NCI-H146 treated with DMSO at 0.1 percent for 48 hours (cell line): ENCODE measurements around the gene PTPRS.
"Not testable (repeated sequence)": the region's sequence is repeated elsewhere in the genome, so short reads cannot be mapped to it uniquely, and the experiment has no call there.

Source experiments
- DNase-seq: peaks from one replicate; lab custom pipeline; 2025; ENCODE audit not compliant: unreplicated experiment; lab: John Stamatoyannopoulos, UW

Gene PTPRS

DNA sequence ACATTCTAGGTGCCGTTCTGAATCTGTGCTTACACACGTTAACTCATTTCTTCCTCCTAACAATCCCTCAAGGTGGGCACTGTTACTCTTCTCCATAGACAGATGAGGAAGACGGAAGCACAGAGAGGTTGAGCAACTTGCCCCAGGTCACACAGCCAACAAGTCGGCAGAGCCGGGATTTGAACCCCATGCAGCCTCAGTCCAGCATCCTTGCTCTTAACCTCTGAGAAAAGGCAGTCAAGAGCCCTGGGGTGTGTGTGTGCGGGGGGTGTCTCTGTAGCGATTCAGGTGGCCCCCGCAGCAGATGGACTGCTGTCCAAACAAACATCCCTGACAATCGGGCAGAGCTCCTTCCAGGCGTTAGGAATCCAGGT, 6.3 kb downstream of the PTPRS start:
- no peak for DNase-seq

GRCh38 chr19:5333581-5334365, 6.8 kb downstream of the PTPRS start:
- no peak for DNase-seq

DNA sequence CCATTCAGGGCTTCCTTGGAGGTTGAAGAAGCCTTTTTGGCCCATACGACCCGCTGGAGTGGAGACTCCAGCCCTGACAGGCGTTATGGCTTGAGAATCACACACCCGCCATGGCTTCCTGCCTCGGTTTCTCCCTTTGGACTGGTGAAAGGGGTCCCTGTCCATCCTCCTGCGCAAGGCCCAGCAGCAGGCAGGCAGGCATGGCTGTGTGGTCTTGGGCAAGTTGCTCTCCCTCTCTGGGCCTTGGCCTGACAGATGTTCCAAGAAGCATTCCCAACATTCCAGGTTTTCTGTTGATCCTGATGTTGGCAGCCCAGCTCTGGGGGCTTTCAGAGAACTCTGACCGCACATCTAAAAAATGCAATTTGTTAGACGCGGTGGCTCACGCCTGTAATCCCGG, 8.1 kb downstream of the PTPRS start:
- no peak for DNase-seq

- DNase-seq: no peak
Measured at GRCh38 chr19:5331790-5332189, 8.8 kb downstream of the PTPRS start.

- no peak for DNase-seq
Measured at GRCh38 chr19:5330307-5330720, 10.3 kb downstream of the PTPRS start.

GRCh38 chr19:5329141-5329540, 11.5 kb downstream of the PTPRS start:
- no peak for DNase-seq

GRCh38 chr19:5328407-5328806, 12.2 kb downstream of the PTPRS start:
- not testable (repeated sequence) for DNase-seq

DNA sequence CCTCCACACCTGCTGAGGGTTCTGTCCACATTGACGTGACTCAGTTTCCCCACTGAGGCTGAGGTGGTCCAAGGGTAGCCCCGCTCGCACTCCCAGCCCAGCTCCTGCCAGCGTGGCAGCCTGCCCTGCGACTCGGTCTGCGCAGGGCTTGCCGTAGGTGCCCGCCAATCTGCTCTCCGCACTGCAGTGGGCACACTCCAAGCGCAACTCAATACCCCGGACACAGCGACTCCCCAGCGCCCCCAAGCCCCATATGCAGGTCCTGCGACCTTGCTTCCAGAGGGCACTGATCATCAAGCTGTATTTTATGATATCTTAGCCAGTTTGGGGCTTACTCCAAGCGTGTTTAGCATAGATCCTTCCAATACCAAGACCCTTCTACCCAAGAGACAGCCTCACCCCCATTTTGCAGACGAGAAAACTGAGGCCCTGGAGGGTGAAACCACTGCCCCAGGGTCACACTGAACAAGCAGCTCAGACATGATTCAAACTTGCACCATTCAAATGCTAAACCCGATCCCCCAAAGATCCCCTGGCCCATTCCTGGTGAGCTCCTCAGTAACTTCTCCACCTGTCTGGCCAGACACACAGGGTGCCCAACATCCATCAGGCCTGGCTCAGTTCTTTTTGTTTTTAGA, 13.5 kb downstream of the PTPRS start:
- DNase-seq: no peak

DNA sequence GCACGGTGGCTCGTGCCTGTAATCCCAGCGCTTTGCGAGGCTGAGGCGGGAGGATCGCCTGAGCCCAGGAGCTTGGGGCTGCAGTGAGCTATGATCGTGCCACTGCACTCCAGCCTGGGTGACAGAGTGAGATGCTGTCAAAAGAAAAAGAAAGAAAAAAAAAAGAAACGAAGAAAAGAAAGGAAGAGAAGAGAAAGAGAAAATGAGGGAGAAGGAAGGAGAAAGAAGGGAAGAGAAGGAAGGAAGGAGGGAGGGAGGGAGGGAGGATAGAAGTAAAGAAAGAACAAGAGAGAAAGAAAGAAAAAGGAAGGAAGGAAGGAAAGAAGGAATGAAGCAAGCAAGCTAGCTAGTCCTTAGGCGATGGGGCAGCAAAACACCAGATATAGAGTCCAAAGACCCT, 14.1 kb downstream of the PTPRS start:
- DNase-seq: no peak

DNA sequence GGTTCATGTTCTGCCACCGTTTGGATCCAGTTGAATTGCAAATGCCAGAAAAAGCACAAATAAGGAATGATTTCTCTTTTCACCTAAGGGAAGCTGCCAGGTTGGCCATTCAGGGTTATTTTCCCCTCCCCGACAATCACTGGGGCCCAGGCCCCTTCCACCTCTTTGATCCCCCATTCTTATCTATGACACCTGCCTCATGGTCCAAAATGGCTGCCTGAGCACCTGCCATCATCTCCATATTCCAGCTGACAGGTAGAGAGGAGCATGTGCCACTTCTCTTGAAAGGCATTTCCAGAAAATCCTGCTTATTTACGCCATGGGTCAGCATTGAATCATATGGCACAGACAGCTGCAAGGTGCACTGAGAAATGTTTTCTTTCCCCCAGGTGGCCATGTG, 15.7 kb downstream of the PTPRS start:
- DNase-seq: no peak

- no peak for DNase-seq
Measured at GRCh38 chr19:5323475-5323811, 17.2 kb downstream of the PTPRS start.

GRCh38 chr19:5321851-5322681, 18.5 kb downstream of the PTPRS start:
- DNase-seq: no peak

DNA sequence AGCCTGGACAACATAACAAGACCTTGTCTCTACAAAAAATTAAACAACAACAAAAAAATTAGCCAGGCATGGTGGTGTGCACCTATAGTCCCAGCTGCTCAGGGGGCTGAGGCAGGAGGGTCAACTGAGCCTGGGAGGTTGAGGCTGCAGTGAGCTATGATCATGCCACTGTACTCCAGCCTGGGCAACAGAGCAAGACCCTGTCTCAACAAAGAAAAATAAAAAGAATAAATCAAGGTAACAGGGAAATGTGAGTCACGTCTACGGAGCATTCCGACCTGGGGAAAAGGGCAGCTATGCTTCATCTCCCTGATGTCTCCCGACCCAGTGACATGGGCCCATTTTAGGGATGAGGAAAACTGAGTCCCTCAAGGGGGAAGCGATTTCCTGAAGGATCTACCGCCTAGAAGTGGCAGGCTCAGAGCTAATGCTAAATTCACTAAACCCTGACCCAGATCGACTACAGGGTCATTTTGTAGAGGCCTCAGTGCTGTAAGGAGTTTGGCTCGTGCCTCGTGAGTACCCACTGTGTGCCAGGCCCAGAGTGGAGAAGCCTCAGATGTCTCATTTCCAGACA, 19.5 kb downstream of the PTPRS start:
- no peak for DNase-seq

GRCh38 chr19:5319516-5319915, 21.1 kb downstream of the PTPRS start:
- DNase-seq: no peak

DNA sequence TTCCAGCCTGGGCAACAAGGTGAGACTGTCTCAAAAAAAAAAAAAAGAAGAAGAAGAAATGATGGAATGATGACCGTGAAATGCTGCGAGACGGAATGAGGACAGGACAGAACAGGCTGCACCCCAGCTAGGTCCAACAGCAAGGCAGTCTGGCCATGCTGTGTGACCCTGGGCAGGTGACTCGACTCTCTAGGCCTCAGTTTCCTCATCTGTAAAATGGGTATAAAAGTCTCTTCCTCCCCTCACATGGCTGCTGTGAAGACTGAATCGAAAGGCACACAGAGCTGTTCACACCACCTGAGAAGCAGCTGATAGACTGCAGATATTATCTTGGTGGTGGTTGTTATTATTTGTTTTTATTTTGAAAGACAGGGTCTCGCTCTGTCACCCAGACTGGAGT, 22.3 kb downstream of the PTPRS start:
- no peak for DNase-seq

- DNase-seq: no peak
Measured at GRCh38 chr19:5317321-5317720, 23.3 kb downstream of the PTPRS start.

GRCh38 chr19:5316138-5316537, 24.5 kb downstream of the PTPRS start:
- no peak for DNase-seq

DNA sequence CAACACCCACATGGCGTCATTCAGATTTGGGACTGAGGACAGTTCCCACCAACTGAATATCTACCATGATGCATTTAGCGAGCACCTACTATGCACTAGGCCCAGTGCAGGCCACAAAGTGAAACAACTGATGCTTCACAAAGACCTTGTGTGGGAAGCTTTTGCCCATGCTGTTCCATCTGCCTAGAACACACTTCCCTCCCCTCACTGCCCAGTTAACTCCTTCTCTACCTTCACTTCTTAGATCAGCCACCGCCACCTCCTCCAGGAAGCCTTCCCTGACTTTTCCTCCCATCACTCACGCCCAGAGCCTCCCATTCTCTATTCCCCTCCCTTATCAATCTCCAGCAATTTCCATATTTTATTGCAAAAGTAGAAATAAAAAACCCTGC, 25.7 kb downstream of the PTPRS start:
- DNase-seq: no peak

- DNase-seq: no peak
Measured at GRCh38 chr19:5314012-5314906, 26.4 kb downstream of the PTPRS start.

DNA sequence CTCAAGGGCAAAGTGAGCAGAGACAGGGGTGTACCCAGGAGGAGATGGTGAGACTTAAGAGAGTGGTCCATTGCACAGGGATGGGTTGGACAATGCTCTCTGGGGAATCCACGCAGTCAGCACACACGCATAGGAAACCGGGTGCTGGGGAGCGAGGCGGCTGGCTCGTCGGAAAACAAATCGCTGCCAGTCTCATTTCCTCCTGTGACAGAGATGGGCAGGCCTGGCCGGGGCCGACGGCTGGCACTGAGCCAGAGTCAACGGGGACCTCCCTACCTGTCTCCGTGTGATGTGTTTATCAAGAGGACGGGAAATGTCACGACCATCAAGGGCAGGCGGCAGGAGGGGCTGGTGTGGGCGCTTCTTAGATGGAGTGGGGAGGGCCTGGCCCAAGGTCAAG, 27.3 kb downstream of the PTPRS start:
- DNase-seq: no peak

DNA sequence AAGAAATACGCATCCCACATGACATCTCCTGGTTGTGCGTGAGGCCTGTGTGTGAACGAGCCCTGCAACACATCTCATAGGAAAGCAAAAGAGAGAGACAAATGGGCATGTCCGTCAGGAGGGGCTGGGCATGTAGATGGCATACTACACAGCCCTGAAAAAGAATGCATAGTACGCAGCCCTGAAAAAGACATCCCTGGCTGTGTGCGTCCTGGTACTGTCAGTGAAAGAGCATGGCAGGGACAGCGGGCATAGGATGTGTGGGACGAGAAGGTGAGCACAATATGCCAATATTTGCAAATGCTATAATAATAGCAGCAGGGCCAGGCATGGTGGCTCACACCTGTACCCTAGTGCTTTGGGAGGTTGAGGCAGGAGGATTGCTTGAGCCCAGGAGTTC, 28.6 kb downstream of the PTPRS start:
- no peak for DNase-seq
